Gastrocnemius medialis (tissue), 4 donors: ENCODE results near the gene CNNM3. TPM values are rescaled to one million over a fixed set of nuclear protein-coding genes. Genes with fewer than 3 reads are reported as not detected.

Experiments used
- ATAC-seq, 2 donors: fragments of 150-250 bp; one replicate each; pipeline ENCODE4 v1.9.1; 2016
- DNase-seq, 2 donors: peaks; one replicate each; pipeline ENCODE4 v3.0.0-alpha.2; 2019
- H3K27ac ChIP-seq, 4 donors: fragments of 200-600 bp; sonication (generic); 1 replicate in 1 of 4; 2 replicates in 3 of 4; pipeline ENCODE4 v1.5.1; 2016 to 2018; ENCODE audit warnings: mild to moderate bottlenecking in 2 of 4, moderate library complexity in 1 of 4
- H3K27me3 ChIP-seq, 3 donors: fragments of 200-600 bp; sonication (generic) in 2 of 3; 1 replicate in 1 of 3; 2 replicates in 2 of 3; pipeline versions ENCODE4 v1.5.1 to v1.6.0; 2016 to 2019; ENCODE audit warnings: mild to moderate bottlenecking in 1 of 3, moderate library complexity in 1 of 3
- H3K36me3 ChIP-seq, 2 donors: fragments of 200-600 bp; sonication (generic) in 1 of 2; one replicate each; pipeline ENCODE4 v1.5.1; 2017 to 2018
- H3K4me1 ChIP-seq, 2 donors: fragments of 200-600 bp; sonication (generic) in 1 of 2; one replicate each; pipeline ENCODE4 v1.5.1; 2016 to 2017; ENCODE audit warnings: mild to moderate bottlenecking in 2 of 2
- H3K4me3 ChIP-seq, 4 donors: fragments of 200-600 bp; sonication (generic) in 3 of 4; 1 replicate in 1 of 4; 2 replicates in 3 of 4; pipeline ENCODE4 v1.5.1; 2016 to 2019; ENCODE audit warnings: mild to moderate bottlenecking in 2 of 4
- H3K9me3 ChIP-seq, 3 donors: fragments of 200-600 bp; sonication (generic) in 2 of 3; 1 replicate in 1 of 3; 2 replicates in 2 of 3; pipeline ENCODE4 v1.5.1; 2016 to 2019
- POLR2A ChIP-seq, 2 donors: fragments of 450-650 bp; IDR thresholded peaks; one replicate each; pipeline ENCODE4 v1.6.1; 2017; ENCODE audit warnings: antibody characterized with exemption in 2 of 2, mild to moderate bottlenecking in 2 of 2, moderate library complexity in 2 of 2
- in situ Hi-C, 4 donors: fragments of 200-750 bp; cut with MboI; loops; one replicate each; pipeline versions ENCODE4 v1.15.0 to v1.8.0; 2017; ENCODE audit warnings: low sequenced_read_pairs in 4 of 4
- intact Hi-C: fragments of 100-400 bp; cut with DNase I; formaldehyde crosslinking; loops from one replicate; pipeline ENCODE4 v1.15.1; 2023; ENCODE audit warnings: low total_unique reads
- total RNA-seq, 4 donors: library from RNA; depleted of rRNA; stranded (reverse); fragments of >200 nt; gene quantifications; one replicate each; pipeline versions ENCODE4 v1.1.0 to v1.2.3, GENCODE V29; 2016
- TF ChIP-seq, protein P1 (sequence below), 5 experiments: fragments of 450-650 bp in 3 of 5; fragments of 200-600 bp in 2 of 5; sonication (generic) in 2 of 5; IDR thresholded peaks in 4 of 5; conservative IDR thresholded peaks in 1 of 5; 1 replicate in 4 of 5; 2 replicates in 1 of 5; pipeline ENCODE4 v1.5.1; 2016 to 2019; ENCODE audit warnings: antibody characterized with exemption in 5 of 5, mild to moderate bottlenecking in 3 of 5, moderate library complexity in 3 of 5

Gene CNNM3
- total RNA-seq, 4 donors from 2014 or later, result 3.3 to 9.8 (median 8.6) TPM

DNA sequence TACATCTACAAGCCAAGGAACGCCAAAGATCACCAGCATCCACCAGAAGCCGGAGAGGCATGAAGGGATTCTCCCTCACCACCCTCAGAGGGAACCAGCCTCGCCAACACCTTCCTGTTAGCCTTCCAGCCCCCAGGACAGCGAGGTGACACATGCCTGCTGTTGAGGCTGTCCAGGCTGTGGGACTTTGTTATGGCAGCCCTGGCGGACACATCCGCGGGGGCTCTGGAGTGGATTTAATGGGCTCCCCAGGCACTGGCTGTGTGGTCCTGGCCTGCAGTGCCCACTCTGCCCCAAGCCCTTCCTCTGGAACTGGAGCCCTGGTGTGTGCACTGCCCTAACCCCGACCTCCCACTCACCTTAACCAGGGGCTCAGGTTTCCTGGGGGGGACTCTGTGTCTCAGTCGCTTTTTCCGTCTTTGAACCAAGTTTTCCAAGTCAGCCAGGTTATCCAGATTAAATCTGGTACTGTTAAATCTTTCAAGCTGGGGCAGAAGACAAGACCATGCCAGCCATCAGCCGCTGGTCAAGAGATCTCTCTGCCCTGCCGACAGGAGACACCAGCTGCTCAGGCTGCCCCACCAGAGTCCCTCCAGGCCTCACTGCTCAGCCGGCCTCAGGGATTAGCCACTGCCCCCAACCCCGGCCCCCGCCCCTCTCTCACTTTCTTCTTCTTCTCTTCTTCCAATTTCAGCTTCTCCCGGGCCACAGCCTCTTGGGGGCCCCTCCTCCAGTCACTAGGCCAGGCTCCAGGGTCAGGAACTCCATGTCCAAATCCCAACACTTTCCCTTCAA, 25.8 kb downstream of the CNNM3 start:
- Histone ChIP-seq H3K36me3 (peaks cover 0 to 38% of the 10 kb centered on the region in 2 donors), H3K4me1 (peaks cover 21 to 44% of the 10 kb centered on the region in 2 donors), H3K27ac (peak overlapping the region; percentile 94 to 99 (median 96)), H3K9me3 (no peaks in the 10 kb centered on the region), H3K27me3 (no peaks in the 10 kb centered on the region), H3K4me3 (peak overlapping the region; percentile 42 to 64 (median 54))
- in situ Hi-C loops, result no loop called here
- DNase-seq (peak in 1 of 2 donors; percentile 69), ATAC-seq (peak; percentile 0 to 7)
- TF ChIP-seq, protein P1, sequence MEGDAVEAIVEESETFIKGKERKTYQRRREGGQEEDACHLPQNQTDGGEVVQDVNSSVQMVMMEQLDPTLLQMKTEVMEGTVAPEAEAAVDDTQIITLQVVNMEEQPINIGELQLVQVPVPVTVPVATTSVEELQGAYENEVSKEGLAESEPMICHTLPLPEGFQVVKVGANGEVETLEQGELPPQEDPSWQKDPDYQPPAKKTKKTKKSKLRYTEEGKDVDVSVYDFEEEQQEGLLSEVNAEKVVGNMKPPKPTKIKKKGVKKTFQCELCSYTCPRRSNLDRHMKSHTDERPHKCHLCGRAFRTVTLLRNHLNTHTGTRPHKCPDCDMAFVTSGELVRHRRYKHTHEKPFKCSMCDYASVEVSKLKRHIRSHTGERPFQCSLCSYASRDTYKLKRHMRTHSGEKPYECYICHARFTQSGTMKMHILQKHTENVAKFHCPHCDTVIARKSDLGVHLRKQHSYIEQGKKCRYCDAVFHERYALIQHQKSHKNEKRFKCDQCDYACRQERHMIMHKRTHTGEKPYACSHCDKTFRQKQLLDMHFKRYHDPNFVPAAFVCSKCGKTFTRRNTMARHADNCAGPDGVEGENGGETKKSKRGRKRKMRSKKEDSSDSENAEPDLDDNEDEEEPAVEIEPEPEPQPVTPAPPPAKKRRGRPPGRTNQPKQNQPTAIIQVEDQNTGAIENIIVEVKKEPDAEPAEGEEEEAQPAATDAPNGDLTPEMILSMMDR (IDR thresholded peaks at IDR 0.05 in 4 of 5, conservative IDR thresholded peaks at IDR 0.05 in 1 of 5), result no peak
- TF ChIP-seq POLR2A (IDR thresholded peaks at IDR 0.05), result no peak
- intact Hi-C loops, result loop anchor here (1.0 to 5.0 kb wide), 5 partner anchors 26 to 1320 kb away; partner anchors contain the start of genes ANKRD36 and CNNM3

DNA sequence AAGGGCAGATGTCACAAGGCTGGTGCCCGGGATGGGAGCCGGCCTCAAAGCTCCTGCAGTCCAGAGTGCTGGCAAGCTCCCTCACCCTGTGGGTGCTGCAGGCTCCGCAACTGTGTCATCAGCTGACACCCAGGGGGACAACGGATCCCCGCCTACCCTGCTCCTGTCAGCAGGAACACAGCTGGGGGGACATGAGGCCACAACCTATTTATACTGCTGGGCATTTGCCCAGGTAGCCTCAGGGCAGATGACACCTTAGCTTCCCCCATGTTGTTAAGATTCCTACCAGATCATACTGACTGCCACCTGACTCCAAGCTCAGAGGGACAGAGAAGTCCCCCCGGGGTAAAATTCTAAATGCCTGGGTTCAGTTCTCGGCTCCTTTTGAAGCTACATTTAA, 26.5 kb downstream of the CNNM3 start:
- in situ Hi-C loops, result no loop called here
- intact Hi-C loops, result loop anchor here (1.0 to 5.0 kb wide), 5 partner anchors 26 to 1320 kb away; partner anchors contain the start of genes ANKRD36 and CNNM3
- Histone ChIP-seq H3K27me3 (no peaks in the 10 kb centered on the region), H3K27ac (peak overlapping the region; percentile 94 to 99 (median 96)), H3K4me3 (peak overlapping the region; percentile 52 to 65 (median 64)), H3K4me1 (peaks cover 21 to 44% of the 10 kb centered on the region in 2 donors), H3K9me3 (no peaks in the 10 kb centered on the region), H3K36me3 (peaks cover 0 to 34% of the 10 kb centered on the region in 2 donors)
- TF ChIP-seq, protein P1 (IDR thresholded peaks at IDR 0.05 in 4 of 5, conservative IDR thresholded peaks at IDR 0.05 in 1 of 5), result no peak
- TF ChIP-seq POLR2A (IDR thresholded peaks at IDR 0.05), result peak; percentile 83 to 94
- ATAC-seq (peak; percentile 71 to 82), DNase-seq (peak; percentile 96 to 99)

DNA sequence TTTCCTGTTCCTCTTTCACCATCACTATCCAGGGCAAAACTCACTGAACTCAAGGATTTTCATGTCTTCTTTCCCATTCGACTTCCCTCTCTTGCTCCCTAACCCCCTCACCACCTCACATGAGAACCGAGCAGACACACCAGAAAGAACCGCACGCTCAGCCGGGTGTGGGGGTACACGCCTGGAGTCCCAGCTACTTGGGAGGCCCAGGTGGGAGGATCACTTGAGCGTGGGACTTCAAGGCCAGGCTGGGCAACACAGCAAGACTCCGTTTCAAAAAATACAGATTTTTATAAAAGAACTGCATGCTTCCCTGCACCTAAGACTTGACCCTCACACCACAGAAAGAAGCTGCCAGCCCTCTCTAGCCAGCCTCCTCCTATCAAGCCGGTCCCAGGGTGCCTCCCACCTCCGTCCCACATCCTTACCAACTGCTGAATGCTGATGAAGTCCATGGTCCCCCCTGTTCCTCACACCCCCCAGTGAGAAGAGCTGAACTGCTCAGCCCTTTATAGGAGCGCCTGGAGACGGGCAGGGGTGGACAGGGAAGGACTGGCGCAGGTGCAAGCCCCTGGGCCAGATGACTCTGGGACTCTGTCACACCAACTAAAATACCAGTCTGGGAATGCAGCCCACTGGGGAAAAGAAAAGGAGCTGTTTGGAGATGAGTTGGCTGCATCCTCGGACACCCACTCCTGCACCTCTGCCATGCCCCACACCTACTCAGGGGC, 27.6 kb downstream of the CNNM3 start, which contains the start of gene ANKRD23:
TSS of gene ANKRD23 (minus strand) at position 484 of the 731 bp plus-strand sequence. CDS start at position 455, 29 bp downstream.
- peak within 1 kb of the TSS; percentile 94 to 99 (median 96) for H3K27ac ChIP-seq
- in situ Hi-C loops, result no loop called here
- ATAC-seq, result peak; percentile 58 to 62
- peak; percentile 86 to 97 for DNase-seq
- intact Hi-C loops, result loop anchor here (2.0 to 5.0 kb wide), 4 partner anchors 73 to 1319 kb away; partner anchors contain the start of gene ANKRD36
- peak within 1 kb of the TSS; percentile 52 to 65 (median 64) for H3K4me3 ChIP-seq
- peaks cover 21 to 44% of the 10 kb centered on the region in 2 donors for H3K4me1 ChIP-seq
- no peaks in the 10 kb centered on the region for H3K27me3 ChIP-seq
- TF ChIP-seq POLR2A (IDR thresholded peaks at IDR 0.05), result peak; percentile 87 to 98
- TF ChIP-seq, protein P1 (IDR thresholded peaks at IDR 0.05 in 4 of 5, conservative IDR thresholded peaks at IDR 0.05 in 1 of 5), result no peak
- H3K9me3 ChIP-seq, result no peaks in the 10 kb centered on the region
- H3K36me3 ChIP-seq, result peaks cover 0 to 27% of the 10 kb centered on the region in 2 donors

DNA sequence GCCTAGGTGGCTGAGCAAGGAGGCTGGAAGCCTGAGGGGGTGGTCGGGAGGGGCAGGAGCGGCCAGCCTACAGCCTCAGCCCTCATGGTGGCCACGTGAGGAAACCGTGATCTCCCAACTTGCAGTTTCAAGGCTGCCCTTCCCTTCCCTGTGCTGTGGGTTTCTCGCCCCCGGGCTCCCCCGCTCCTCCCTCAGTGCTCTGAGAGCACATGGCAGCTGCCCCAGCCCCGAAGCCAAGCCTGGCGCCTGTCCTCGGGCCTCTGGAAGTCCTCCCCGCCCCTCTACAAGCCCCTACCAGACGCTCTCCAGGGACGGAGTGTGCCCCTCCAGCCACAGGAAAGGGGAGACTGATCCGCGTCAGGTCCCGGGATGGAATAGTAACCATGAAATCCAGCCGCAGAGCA, 28.3 kb downstream of the CNNM3 start:
- H3K27me3 ChIP-seq, result no peaks in the 10 kb centered on the region
- H3K27ac ChIP-seq, result peak overlapping the region; percentile 94 to 99 (median 96)
- in situ Hi-C loops (no loop called here), intact Hi-C loops (loop anchor here (5.0 kb wide), 2 partner anchors 268 to 1318 kb away; partner anchors contain the start of gene ANKRD36)
- H3K36me3 ChIP-seq, result peaks cover 0 to 25% of the 10 kb centered on the region in 2 donors
- peak in 1 of 2 donors; percentile 79 for DNase-seq
- H3K4me3 ChIP-seq, result peak overlapping the region; percentile 25 to 64 (median 38)
- no peaks in the 10 kb centered on the region for H3K9me3 ChIP-seq
- peak; percentile 3 to 12 for ATAC-seq
- H3K4me1 ChIP-seq, result peaks cover 21 to 43% of the 10 kb centered on the region in 2 donors
- TF ChIP-seq, protein P1 (IDR thresholded peaks at IDR 0.05 in 4 of 5, conservative IDR thresholded peaks at IDR 0.05 in 1 of 5), result no peak
- no peak for TF ChIP-seq POLR2A (IDR thresholded peaks at IDR 0.05)
